ENCODE data around the gene FAH.

- TF ChIP-seq CTCF (IDR thresholded peaks at IDR 0.05) = no peak
- TF ChIP-seq EZH2phosphoT487 (IDR thresholded peaks at IDR 0.05) = no peak
Measured at GRCh38 chr15:80163897-80164296, 11.1 kb downstream of the FAH start.
